Measurements from ENCODE around the gene THEMIS2.
A peak's percentile ranks its signal among the peaks of the same experiment; 100 is the strongest.
"Not testable (repeated sequence)": the region's sequence is repeated elsewhere in the genome, so short reads cannot be mapped to it uniquely, and the experiment has no call there.

Gene THEMIS2

GRCh38 chr1:27864264-27864895 is 8.0 kb upstream of the THEMIS2 start:
- no peak overlapping the region for H3K9ac ChIP-seq (ENCODE audit: low read length)
- no peaks in the 10 kb centered on the region for H3K27me3 ChIP-seq (ENCODE audit: control insufficient read depth, insufficient read depth, low read length)
- H3K9me3 ChIP-seq (ENCODE audit: control insufficient read depth, insufficient read depth, low read depth, low read length) = no peaks in the 10 kb centered on the region
- H3K4me1 ChIP-seq (ENCODE audit: control insufficient read depth, insufficient read depth, low read length) = peaks cover 11% of the 10 kb centered on the region; the same call in 1 of the 2 replicates
- H3K4me3 ChIP-seq (ENCODE audit: low read depth, low read length) = no peak overlapping the region
- no peak overlapping the region for H3K27ac ChIP-seq (ENCODE audit: low read depth, low read length)
- no peaks in the 10 kb centered on the region for H3K36me3 ChIP-seq (ENCODE audit: control insufficient read depth, insufficient read depth, low read length)

- Histone ChIP-seq H3K27ac (ENCODE audit: low read depth, low read length) (no peak overlapping the region), H3K9me3 (ENCODE audit: control insufficient read depth, insufficient read depth, low read depth, low read length) (no peaks in the 10 kb centered on the region), H3K9ac (ENCODE audit: low read length) (no peak overlapping the region), H3K4me3 (ENCODE audit: low read depth, low read length) (no peak overlapping the region), H3K27me3 (ENCODE audit: control insufficient read depth, insufficient read depth, low read length) (no peaks in the 10 kb centered on the region), H3K4me1 (ENCODE audit: control insufficient read depth, insufficient read depth, low read length) (peaks cover 10% of the 10 kb centered on the region; the same call in 1 of the 2 replicates), H3K36me3 (ENCODE audit: control insufficient read depth, insufficient read depth, low read length) (no peaks in the 10 kb centered on the region)
These were observed 6.5 kb upstream of the THEMIS2 start for GRCh38 chr1:27865821-27866220.

- no peaks in the 10 kb centered on the region; the same call in 1 of the 2 replicates for H3K27me3 ChIP-seq (ENCODE audit: control insufficient read depth, insufficient read depth, low read length)
- H3K36me3 ChIP-seq (ENCODE audit: control insufficient read depth, insufficient read depth, low read length) = no peaks in the 10 kb centered on the region
- H3K27ac ChIP-seq (ENCODE audit: low read depth, low read length) = no peak overlapping the region
- no peak overlapping the region for H3K4me3 ChIP-seq (ENCODE audit: low read depth, low read length)
- H3K4me1 ChIP-seq (ENCODE audit: control insufficient read depth, insufficient read depth, low read length) = no peaks in the 10 kb centered on the region
- H3K9ac ChIP-seq (ENCODE audit: low read length) = no peak overlapping the region
- H3K9me3 ChIP-seq (ENCODE audit: control insufficient read depth, insufficient read depth, low read depth, low read length) = no peaks in the 10 kb centered on the region
These were observed 3.8 kb upstream of the THEMIS2 start for GRCh38 chr1:27868556-27868931.

GRCh38 chr1:27868932-27869718 is 3.2 kb upstream of the THEMIS2 start:
- Histone ChIP-seq H3K27me3 (ENCODE audit: control insufficient read depth, insufficient read depth, low read length) (no peaks in the 10 kb centered on the region; the same call in 1 of the 2 replicates), H3K9me3 (ENCODE audit: control insufficient read depth, insufficient read depth, low read depth, low read length) (no peaks in the 10 kb centered on the region), H3K4me3 (ENCODE audit: low read depth, low read length) (no peak overlapping the region), H3K4me1 (ENCODE audit: control insufficient read depth, insufficient read depth, low read length) (no peaks in the 10 kb centered on the region), H3K9ac (ENCODE audit: low read length) (no peak overlapping the region), H3K27ac (ENCODE audit: low read depth, low read length) (no peak overlapping the region), H3K36me3 (ENCODE audit: control insufficient read depth, insufficient read depth, low read length) (no peaks in the 10 kb centered on the region)

GRCh38 chr1:27869719-27870085 is 2.6 kb upstream of the THEMIS2 start:
- H3K27ac ChIP-seq (ENCODE audit: low read depth, low read length) = no peak overlapping the region
- H3K9me3 ChIP-seq (ENCODE audit: control insufficient read depth, insufficient read depth, low read depth, low read length) = no peaks in the 10 kb centered on the region
- no peaks in the 10 kb centered on the region; the same call in 1 of the 2 replicates for H3K27me3 ChIP-seq (ENCODE audit: control insufficient read depth, insufficient read depth, low read length)
- H3K4me1 ChIP-seq (ENCODE audit: control insufficient read depth, insufficient read depth, low read length) = no peaks in the 10 kb centered on the region
- H3K9ac ChIP-seq (ENCODE audit: low read length) = no peak overlapping the region
- no peak overlapping the region for H3K4me3 ChIP-seq (ENCODE audit: low read depth, low read length)
- H3K36me3 ChIP-seq (ENCODE audit: control insufficient read depth, insufficient read depth, low read length) = no peaks in the 10 kb centered on the region

GRCh38 chr1:27871076-27871475 is 1.3 kb upstream of the THEMIS2 start:
- not testable (repeated sequence) for H3K9ac ChIP-seq (ENCODE audit: low read length); H3K9me3 ChIP-seq (ENCODE audit: control insufficient read depth, insufficient read depth, low read depth, low read length); H3K36me3 ChIP-seq (ENCODE audit: control insufficient read depth, insufficient read depth, low read length); H3K27me3 ChIP-seq (ENCODE audit: control insufficient read depth, insufficient read depth, low read length); H3K4me1 ChIP-seq (ENCODE audit: control insufficient read depth, insufficient read depth, low read length); H3K27ac ChIP-seq (ENCODE audit: low read depth, low read length); H3K4me3 ChIP-seq (ENCODE audit: low read depth, low read length)

- Histone ChIP-seq H3K36me3 (ENCODE audit: control insufficient read depth, insufficient read depth, low read length) (peaks cover 9% of the 10 kb centered on the region; the same call in 1 of the 2 replicates), H3K27ac (ENCODE audit: low read depth, low read length) (no peak overlapping the region), H3K4me3 (ENCODE audit: low read depth, low read length) (peak overlapping the region; percentile 75), H3K4me1 (ENCODE audit: control insufficient read depth, insufficient read depth, low read length) (no peaks in the 10 kb centered on the region), H3K9ac (ENCODE audit: low read length) (peak overlapping the region; percentile 47), H3K27me3 (ENCODE audit: control insufficient read depth, insufficient read depth, low read length) (no peaks in the 10 kb centered on the region; the same call in 1 of the 2 replicates), H3K9me3 (ENCODE audit: control insufficient read depth, insufficient read depth, low read depth, low read length) (no peaks in the 10 kb centered on the region)
These were observed 633 bp downstream of the THEMIS2 start for GRCh38 chr1:27872802-27873551.

- Histone ChIP-seq H3K4me1 (ENCODE audit: control insufficient read depth, insufficient read depth, low read length) (no peaks in the 10 kb centered on the region), H3K27me3 (ENCODE audit: control insufficient read depth, insufficient read depth, low read length) (no peaks in the 10 kb centered on the region; the same call in 1 of the 2 replicates), H3K9me3 (ENCODE audit: control insufficient read depth, insufficient read depth, low read depth, low read length) (no peaks in the 10 kb centered on the region), H3K36me3 (ENCODE audit: control insufficient read depth, insufficient read depth, low read length) (peaks cover 9% of the 10 kb centered on the region; the same call in 1 of the 2 replicates), H3K4me3 (ENCODE audit: low read depth, low read length) (peak overlapping the region; percentile 75), H3K27ac (ENCODE audit: low read depth, low read length) (no peak overlapping the region), H3K9ac (ENCODE audit: low read length) (no peak overlapping the region)
These were observed 1.5 kb downstream of the THEMIS2 start for GRCh38 chr1:27873671-27874384.

- Histone ChIP-seq H3K9me3 (ENCODE audit: control insufficient read depth, insufficient read depth, low read depth, low read length) (no peaks in the 10 kb centered on the region), H3K36me3 (ENCODE audit: control insufficient read depth, insufficient read depth, low read length) (peaks cover 14% of the 10 kb centered on the region), H3K9ac (ENCODE audit: low read length) (no peak overlapping the region), H3K27ac (ENCODE audit: low read depth, low read length) (no peak overlapping the region), H3K27me3 (ENCODE audit: control insufficient read depth, insufficient read depth, low read length) (no peaks in the 10 kb centered on the region; the same call in 1 of the 2 replicates), H3K4me1 (ENCODE audit: control insufficient read depth, insufficient read depth, low read length) (no peaks in the 10 kb centered on the region), H3K4me3 (ENCODE audit: low read depth, low read length) (no peak overlapping the region)
These were observed 4.2 kb downstream of the THEMIS2 start for GRCh38 chr1:27876341-27877114.

- H3K36me3 ChIP-seq (ENCODE audit: control insufficient read depth, insufficient read depth, low read length) = peaks cover 18% of the 10 kb centered on the region
- no peak overlapping the region for H3K9ac ChIP-seq (ENCODE audit: low read length)
- H3K27ac ChIP-seq (ENCODE audit: low read depth, low read length) = no peak overlapping the region
- no peaks in the 10 kb centered on the region for H3K9me3 ChIP-seq (ENCODE audit: control insufficient read depth, insufficient read depth, low read depth, low read length)
- no peaks in the 10 kb centered on the region; the same call in 1 of the 2 replicates for H3K27me3 ChIP-seq (ENCODE audit: control insufficient read depth, insufficient read depth, low read length)
- H3K4me3 ChIP-seq (ENCODE audit: low read depth, low read length) = no peak overlapping the region
- no peaks in the 10 kb centered on the region for H3K4me1 ChIP-seq (ENCODE audit: control insufficient read depth, insufficient read depth, low read length)
These were observed 4.7 kb downstream of the THEMIS2 start for GRCh38 chr1:27877115-27877416.
